ENCODE results near the gene PDE4B. TPM values are rescaled to one million over a fixed set of nuclear protein-coding genes. Genes with fewer than 3 reads are reported as not detected.

PDE4B gene
- total and polyA plus RNA-seq, 12 donors, result 2.0 to 63.2 (median 15.3) TPM

DNA sequence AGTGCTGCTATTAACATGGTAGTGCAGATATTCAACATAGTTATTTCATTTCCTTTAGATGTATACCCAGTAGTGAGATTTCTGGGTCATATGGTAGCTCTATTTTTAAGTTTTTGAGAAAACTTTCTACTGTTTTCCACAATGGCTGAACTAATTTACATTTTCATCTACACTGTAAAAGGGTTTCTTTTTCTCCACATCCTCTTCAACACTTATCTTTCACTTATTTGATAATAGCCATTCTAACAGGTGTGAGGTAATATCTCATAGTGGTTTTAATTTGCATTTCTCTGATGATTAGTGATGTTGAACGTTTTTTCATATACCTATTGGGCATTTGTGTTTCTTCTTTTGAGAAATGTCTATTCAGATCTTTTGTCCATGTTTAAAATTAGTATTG lies 149.8 kb downstream of the PDE4B start:
- no peak overlapping the region for H3K27ac ChIP-seq
- intact Hi-C loops (cut with DNase I), result no loop called here
- WGBS, 2 donors, result 11 to 15% methylated on average over 1 of the region's 1 CpG
- TF ChIP-seq, protein P1, sequence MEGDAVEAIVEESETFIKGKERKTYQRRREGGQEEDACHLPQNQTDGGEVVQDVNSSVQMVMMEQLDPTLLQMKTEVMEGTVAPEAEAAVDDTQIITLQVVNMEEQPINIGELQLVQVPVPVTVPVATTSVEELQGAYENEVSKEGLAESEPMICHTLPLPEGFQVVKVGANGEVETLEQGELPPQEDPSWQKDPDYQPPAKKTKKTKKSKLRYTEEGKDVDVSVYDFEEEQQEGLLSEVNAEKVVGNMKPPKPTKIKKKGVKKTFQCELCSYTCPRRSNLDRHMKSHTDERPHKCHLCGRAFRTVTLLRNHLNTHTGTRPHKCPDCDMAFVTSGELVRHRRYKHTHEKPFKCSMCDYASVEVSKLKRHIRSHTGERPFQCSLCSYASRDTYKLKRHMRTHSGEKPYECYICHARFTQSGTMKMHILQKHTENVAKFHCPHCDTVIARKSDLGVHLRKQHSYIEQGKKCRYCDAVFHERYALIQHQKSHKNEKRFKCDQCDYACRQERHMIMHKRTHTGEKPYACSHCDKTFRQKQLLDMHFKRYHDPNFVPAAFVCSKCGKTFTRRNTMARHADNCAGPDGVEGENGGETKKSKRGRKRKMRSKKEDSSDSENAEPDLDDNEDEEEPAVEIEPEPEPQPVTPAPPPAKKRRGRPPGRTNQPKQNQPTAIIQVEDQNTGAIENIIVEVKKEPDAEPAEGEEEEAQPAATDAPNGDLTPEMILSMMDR (IDR thresholded peaks at IDR 0.05), result no peak
- ATAC-seq (no peak), DNase-seq (no peak)
- no peak overlapping the region for H3K4me3 ChIP-seq
- H3K4me1 ChIP-seq, result no peaks in the 10 kb centered on the region
- H3K36me3 ChIP-seq, result no peaks in the 10 kb centered on the region
- H3K27me3 ChIP-seq, result peaks cover 0 to 7% (median 0%) of the 10 kb centered on the region in 7 donors
- H3K9me3 ChIP-seq, result peaks cover 0 to 13% (median 0%) of the 10 kb centered on the region in 11 donors

DNA sequence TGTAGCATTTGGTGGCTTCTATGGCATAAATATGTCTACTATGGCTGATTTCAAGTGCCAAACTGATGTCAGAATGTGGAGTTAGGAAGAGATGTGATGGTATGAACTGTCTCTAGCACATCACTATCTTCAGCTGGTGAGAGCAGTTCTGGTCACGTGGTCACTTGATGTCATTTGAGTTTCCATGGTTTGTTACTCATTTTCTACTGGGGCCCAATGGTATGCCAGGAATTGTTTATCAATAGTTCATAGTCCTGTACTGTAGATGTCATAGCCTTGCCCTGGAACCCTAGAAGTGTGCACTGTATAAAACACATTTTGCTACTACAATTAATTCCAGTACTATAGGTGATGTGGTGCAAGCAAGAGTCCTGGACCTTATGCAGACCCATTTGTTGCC lies 153.7 kb downstream of the PDE4B start:
- Histone ChIP-seq H3K27me3 (no peaks in the 10 kb centered on the region), H3K4me1 (peaks cover 0 to 4% (median 0%) of the 10 kb centered on the region in 9 donors), H3K9me3 (peaks cover 0 to 13% (median 0%) of the 10 kb centered on the region in 11 donors), H3K4me3 (no peak overlapping the region), H3K36me3 (no peaks in the 10 kb centered on the region), H3K27ac (no peak overlapping the region)
- TF ChIP-seq, protein P1 (IDR thresholded peaks at IDR 0.05), result no peak
- ATAC-seq, result no peak
- DNase-seq, result no peak
- intact Hi-C loops (cut with DNase I), result no loop called here
- WGBS, 2 donors, result 54 to 64% methylated on average over 1 of the region's 1 CpG

DNA sequence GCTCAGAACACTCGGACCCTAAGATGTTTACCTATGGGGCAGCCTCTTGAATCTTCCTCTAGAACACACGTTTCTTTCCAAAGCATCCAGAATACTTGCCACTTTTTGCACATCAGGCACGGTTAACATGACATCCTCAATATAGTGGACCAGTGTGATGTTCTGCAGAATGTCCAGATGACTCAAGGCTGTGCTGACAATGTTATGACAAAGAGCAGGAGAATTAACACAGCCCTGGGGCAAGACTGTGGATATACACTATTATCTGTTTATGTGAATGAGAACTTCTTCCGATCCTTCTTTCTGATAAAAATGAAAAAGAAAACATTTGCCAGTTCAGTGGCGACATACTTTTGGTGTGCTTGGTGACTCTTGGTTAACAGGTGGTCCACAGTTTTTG lies 154.3 kb downstream of the PDE4B start:
- Histone ChIP-seq H3K36me3 (no peaks in the 10 kb centered on the region), H3K27ac (no peak overlapping the region), H3K4me3 (no peak overlapping the region), H3K27me3 (no peaks in the 10 kb centered on the region), H3K9me3 (peaks cover 0 to 13% (median 0%) of the 10 kb centered on the region in 11 donors), H3K4me1 (peaks cover 0 to 4% (median 0%) of the 10 kb centered on the region in 9 donors)
- ATAC-seq (no peak), DNase-seq (no peak)
- WGBS, 2 donors, result 84 to 87% methylated on average over 5 of the region's 5 CpGs
- TF ChIP-seq, protein P1 (IDR thresholded peaks at IDR 0.05), result no peak
- intact Hi-C loops (cut with DNase I), result no loop called here

DNA sequence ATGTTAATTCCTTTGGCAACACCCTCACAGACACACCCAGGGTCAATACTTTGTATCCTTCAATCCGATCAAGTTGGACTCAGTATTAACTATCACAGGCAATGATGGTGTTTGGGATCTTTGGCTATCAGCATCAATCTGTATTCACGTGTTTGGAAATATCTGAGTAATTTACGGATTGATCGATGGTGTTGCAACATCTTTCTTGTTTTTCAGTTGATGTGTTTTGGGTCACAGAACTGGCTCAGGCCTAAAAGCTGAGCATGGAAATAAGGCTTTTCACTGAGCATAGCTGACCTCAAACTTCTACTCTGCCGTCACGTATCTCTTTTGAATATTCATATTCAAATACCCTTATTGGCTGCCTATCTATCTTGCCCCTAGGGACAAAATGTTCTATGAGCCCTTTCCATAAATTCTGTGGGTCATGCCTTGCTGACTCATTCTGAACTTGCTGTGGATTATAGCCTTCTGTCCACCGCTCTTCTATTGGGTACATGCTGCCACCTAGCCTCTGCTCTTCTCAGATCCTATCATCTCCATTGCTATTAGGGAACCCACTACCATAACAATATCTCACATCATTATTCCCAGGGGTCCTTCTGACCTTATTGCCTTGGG lies 156.0 kb downstream of the PDE4B start:
- intact Hi-C loops (cut with DNase I), result no loop called here
- peaks cover 0 to 8% (median 0%) of the 10 kb centered on the region in 9 donors for H3K4me1 ChIP-seq
- TF ChIP-seq, protein P1 (IDR thresholded peaks at IDR 0.05), result no peak
- no peaks in the 10 kb centered on the region for H3K36me3 ChIP-seq
- DNase-seq, result no peak
- H3K4me3 ChIP-seq, result no peak overlapping the region
- H3K27me3 ChIP-seq, result no peaks in the 10 kb centered on the region
- no peak overlapping the region for H3K27ac ChIP-seq
- ATAC-seq, result peak in 3 of 8 donors; percentile 19 to 73 (median 25)
- WGBS, 2 donors, result 82 to 89% methylated on average over 7 of the region's 7 CpGs
- H3K9me3 ChIP-seq, result peaks cover 0 to 5% (median 0%) of the 10 kb centered on the region in 11 donors
